ENCODE measurements around the gene OXTR.
A peak's percentile ranks its signal among the peaks of the same experiment; 100 is the strongest.

Gene OXTR

GRCh38 chr3:8765528-8765927 is 3.9 kb downstream of the OXTR start:
- H3K4me2 ChIP-seq (ENCODE audit: low read length, poor library complexity, severe bottlenecking), result peak overlapping the region; percentile 76

GRCh38 chr3:8764528-8764927 is 4.9 kb downstream of the OXTR start:
- 91% methylated on average over 6 of the region's 6 CpGs for WGBS
- Histone ChIP-seq H3K4ac (ENCODE audit: low read depth in 1 of 2, low read length in 2 of 2) (no peak overlapping the region), H2AFZ (ENCODE audit: low read depth, low read length) (no peak overlapping the region), H3K79me1 (replicated peaks; ENCODE audit: low read length, poor library complexity, severe bottlenecking) (peaks cover 17% of the 10 kb centered on the region), H3K14ac (ENCODE audit: low read length in 2 of 2) (no peak overlapping the region), H2BK5ac (ENCODE audit: low read depth, low read length, poor library complexity, severe bottlenecking) (no peak overlapping the region), H3K18ac (ENCODE audit: low read depth in 1 of 2, low read length in 2 of 2) (no peak overlapping the region), H4K91ac (ENCODE audit: low read length) (no peak overlapping the region), H3K27ac (ENCODE audit: low read length, poor library complexity, severe bottlenecking) (no peak overlapping the region), H4K8ac (ENCODE audit: low read length) (no peak overlapping the region), H2BK15ac (ENCODE audit: low read depth, poor library complexity, severe bottlenecking) (no peak overlapping the region), H2BK12ac (ENCODE audit: low read length in 2 of 2) (no peak overlapping the region), H3K23ac (ENCODE audit: low read length in 2 of 2) (no peak overlapping the region), H2AK5ac (ENCODE audit: low read length, severe bottlenecking) (no peak overlapping the region), H3K9ac (ENCODE audit: low read length) (no peak overlapping the region), H3K4me1 (ENCODE audit: control insufficient read depth, insufficient read depth, low read depth, low read length) (peaks cover 40% of the 10 kb centered on the region), H3K36me3 (ENCODE audit: control insufficient read depth in 1 of 2, insufficient read depth in 2 of 2, low read depth in 1 of 2, low read length in 2 of 2) (peaks cover 0 to 66% of the 10 kb centered on the region in 2 experiments), H3K27me3 (ENCODE audit: control insufficient read depth in 1 of 2, insufficient read depth in 1 of 2, low read length in 2 of 2) (peaks cover 0 to 57% of the 10 kb centered on the region in 2 experiments), H3K4me2 (ENCODE audit: low read length, poor library complexity, severe bottlenecking) (no peak overlapping the region), H2BK120ac (ENCODE audit: low read depth, low read length) (no peak overlapping the region), H3K4me3 (ENCODE audit: insufficient read depth in 1 of 2, low read depth in 1 of 2, low read length in 2 of 2) (no peak overlapping the region), H3K9me3 (ENCODE audit: control insufficient read depth, low read length) (no peaks in the 10 kb centered on the region)
- no peak for DNase-seq

More at GRCh38 chr3:8765528-8765927, 3.9 kb downstream of the OXTR start:
- Histone ChIP-seq H2BK15ac (ENCODE audit: low read depth, poor library complexity, severe bottlenecking) (no peak overlapping the region), H3K4me1 (ENCODE audit: control insufficient read depth, insufficient read depth, low read depth, low read length) (peaks cover 38% of the 10 kb centered on the region), H4K91ac (ENCODE audit: low read length) (no peak overlapping the region), H3K9ac (ENCODE audit: low read length) (no peak overlapping the region), H2AK5ac (ENCODE audit: low read length, severe bottlenecking) (no peak overlapping the region), H2BK120ac (ENCODE audit: low read depth, low read length) (no peak overlapping the region), H2AFZ (ENCODE audit: low read depth, low read length) (no peak overlapping the region), H3K4me3 (ENCODE audit: insufficient read depth in 1 of 2, low read depth in 1 of 2, low read length in 2 of 2) (no peak overlapping the region), H3K27ac (ENCODE audit: low read length, poor library complexity, severe bottlenecking) (no peak overlapping the region), H3K4ac (ENCODE audit: low read depth in 1 of 2, low read length in 2 of 2) (no peak overlapping the region), H3K36me3 (ENCODE audit: control insufficient read depth in 1 of 2, insufficient read depth in 2 of 2, low read depth in 1 of 2, low read length in 2 of 2) (peaks cover 0 to 56% of the 10 kb centered on the region in 2 experiments), H2BK5ac (ENCODE audit: low read depth, low read length, poor library complexity, severe bottlenecking) (no peak overlapping the region), H3K79me1 (replicated peaks; ENCODE audit: low read length, poor library complexity, severe bottlenecking) (peaks cover 11% of the 10 kb centered on the region), H3K18ac (ENCODE audit: low read depth in 1 of 2, low read length in 2 of 2) (no peak overlapping the region), H2BK12ac (ENCODE audit: low read length in 2 of 2) (no peak overlapping the region), H3K23ac (ENCODE audit: low read length in 2 of 2) (no peak overlapping the region), H3K14ac (ENCODE audit: low read length in 2 of 2) (no peak overlapping the region), H3K9me3 (ENCODE audit: control insufficient read depth, low read length) (no peaks in the 10 kb centered on the region), H4K8ac (ENCODE audit: low read length) (no peak overlapping the region), H3K27me3 (ENCODE audit: control insufficient read depth in 1 of 2, insufficient read depth in 1 of 2, low read length in 2 of 2) (peaks cover 0 to 60% of the 10 kb centered on the region in 2 experiments)
- DNase-seq, result no peak
- 88% methylated on average over 4 of the region's 4 CpGs for WGBS

GRCh38 chr3:8762607-8763377 is 6.6 kb downstream of the OXTR start:
- H2BK15ac ChIP-seq (ENCODE audit: low read depth, poor library complexity, severe bottlenecking), result no peak overlapping the region
- H2BK5ac ChIP-seq (ENCODE audit: low read depth, low read length, poor library complexity, severe bottlenecking), result no peak overlapping the region
- H3K18ac ChIP-seq (ENCODE audit: low read depth in 1 of 2, low read length in 2 of 2), result no peak overlapping the region
- no peak overlapping the region for H3K4ac ChIP-seq (ENCODE audit: low read depth in 1 of 2, low read length in 2 of 2)
- H3K4me1 ChIP-seq (ENCODE audit: control insufficient read depth, insufficient read depth, low read depth, low read length), result peaks cover 47% of the 10 kb centered on the region
- H2AFZ ChIP-seq (ENCODE audit: low read depth, low read length), result no peak overlapping the region
- no peaks in the 10 kb centered on the region for H3K9me3 ChIP-seq (ENCODE audit: control insufficient read depth, low read length)
- H3K4me2 ChIP-seq (ENCODE audit: low read length, poor library complexity, severe bottlenecking), result no peak overlapping the region
- H3K36me3 ChIP-seq (ENCODE audit: control insufficient read depth in 1 of 2, insufficient read depth in 2 of 2, low read depth in 1 of 2, low read length in 2 of 2), result peaks cover 0 to 70% of the 10 kb centered on the region in 2 experiments
- peaks cover 0 to 44% of the 10 kb centered on the region in 2 experiments for H3K27me3 ChIP-seq (ENCODE audit: control insufficient read depth in 1 of 2, insufficient read depth in 1 of 2, low read length in 2 of 2)
- 95% methylated on average over 10 of the region's 11 CpGs for WGBS
- no peak overlapping the region for H3K14ac ChIP-seq (ENCODE audit: low read length in 2 of 2)
- peaks cover 18% of the 10 kb centered on the region for H3K79me1 ChIP-seq (replicated peaks; ENCODE audit: low read length, poor library complexity, severe bottlenecking)
- H2AK5ac ChIP-seq (ENCODE audit: low read length, severe bottlenecking), result no peak overlapping the region
- H3K4me3 ChIP-seq (ENCODE audit: insufficient read depth in 1 of 2, low read depth in 1 of 2, low read length in 2 of 2), result no peak overlapping the region
- H4K91ac ChIP-seq (ENCODE audit: low read length), result no peak overlapping the region
- H3K23ac ChIP-seq (ENCODE audit: low read length in 2 of 2), result no peak overlapping the region
- no peak overlapping the region for H2BK12ac ChIP-seq (ENCODE audit: low read length in 2 of 2)
- no peak for DNase-seq
- H3K27ac ChIP-seq (ENCODE audit: low read length, poor library complexity, severe bottlenecking), result no peak overlapping the region
- H4K8ac ChIP-seq (ENCODE audit: low read length), result no peak overlapping the region
- no peak overlapping the region for H2BK120ac ChIP-seq (ENCODE audit: low read depth, low read length)
- H3K9ac ChIP-seq (ENCODE audit: low read length), result no peak overlapping the region

- WGBS, result 97% methylated on average over 2 of the region's 5 CpGs
Measured at GRCh38 chr3:8761866-8762265, 7.5 kb downstream of the OXTR start.

More at GRCh38 chr3:8761866-8762265, 7.5 kb downstream of the OXTR start:
- H2AK5ac ChIP-seq (ENCODE audit: low read length, severe bottlenecking), result no peak overlapping the region
- no peak overlapping the region for H4K8ac ChIP-seq (ENCODE audit: low read length)
- H4K91ac ChIP-seq (ENCODE audit: low read length), result no peak overlapping the region
- peaks cover 0 to 66% of the 10 kb centered on the region in 2 experiments for H3K36me3 ChIP-seq (ENCODE audit: control insufficient read depth in 1 of 2, insufficient read depth in 2 of 2, low read depth in 1 of 2, low read length in 2 of 2)
- no peak for DNase-seq
- H3K27me3 ChIP-seq (ENCODE audit: control insufficient read depth in 1 of 2, insufficient read depth in 1 of 2, low read length in 2 of 2), result peaks cover 0 to 34% of the 10 kb centered on the region in 2 experiments
- H3K4ac ChIP-seq (ENCODE audit: low read depth in 1 of 2, low read length in 2 of 2), result no peak overlapping the region
- no peak overlapping the region for H3K9ac ChIP-seq (ENCODE audit: low read length)
- no peak overlapping the region for H2BK120ac ChIP-seq (ENCODE audit: low read depth, low read length)
- no peak overlapping the region for H2BK5ac ChIP-seq (ENCODE audit: low read depth, low read length, poor library complexity, severe bottlenecking)
- H3K14ac ChIP-seq (ENCODE audit: low read length in 2 of 2), result no peak overlapping the region
- peaks cover 43% of the 10 kb centered on the region for H3K4me1 ChIP-seq (ENCODE audit: control insufficient read depth, insufficient read depth, low read depth, low read length)
- no peak overlapping the region for H3K4me2 ChIP-seq (ENCODE audit: low read length, poor library complexity, severe bottlenecking)
- H3K27ac ChIP-seq (ENCODE audit: low read length, poor library complexity, severe bottlenecking), result no peak overlapping the region
- no peak overlapping the region for H2AFZ ChIP-seq (ENCODE audit: low read depth, low read length)
- H3K23ac ChIP-seq (ENCODE audit: low read length in 2 of 2), result no peak overlapping the region
- H2BK12ac ChIP-seq (ENCODE audit: low read length in 2 of 2), result no peak overlapping the region
- no peak overlapping the region for H3K18ac ChIP-seq (ENCODE audit: low read depth in 1 of 2, low read length in 2 of 2)
- H3K4me3 ChIP-seq (ENCODE audit: insufficient read depth in 1 of 2, low read depth in 1 of 2, low read length in 2 of 2), result no peak overlapping the region
- peaks cover 24% of the 10 kb centered on the region for H3K79me1 ChIP-seq (replicated peaks; ENCODE audit: low read length, poor library complexity, severe bottlenecking)
- no peaks in the 10 kb centered on the region for H3K9me3 ChIP-seq (ENCODE audit: control insufficient read depth, low read length)
- no peak overlapping the region for H2BK15ac ChIP-seq (ENCODE audit: low read depth, poor library complexity, severe bottlenecking)
